Stimulated activated CD8-positive, alpha-beta memory T cell treated with anti-CD3 and anti-CD28 coated beads, Interleukin-12 subunit alpha, Interleukin-12 subunit beta, amount 100 ng/mL, for 24 hours (primary cell): Measurements from ENCODE around the gene PTPRG.

Source experiments
- DNase-seq: peaks from one replicate; pipeline ENCODE4 v3.0.0-alpha.2; 2020; ENCODE audit errors: extremely low read depth

The PTPRG gene

DNA sequence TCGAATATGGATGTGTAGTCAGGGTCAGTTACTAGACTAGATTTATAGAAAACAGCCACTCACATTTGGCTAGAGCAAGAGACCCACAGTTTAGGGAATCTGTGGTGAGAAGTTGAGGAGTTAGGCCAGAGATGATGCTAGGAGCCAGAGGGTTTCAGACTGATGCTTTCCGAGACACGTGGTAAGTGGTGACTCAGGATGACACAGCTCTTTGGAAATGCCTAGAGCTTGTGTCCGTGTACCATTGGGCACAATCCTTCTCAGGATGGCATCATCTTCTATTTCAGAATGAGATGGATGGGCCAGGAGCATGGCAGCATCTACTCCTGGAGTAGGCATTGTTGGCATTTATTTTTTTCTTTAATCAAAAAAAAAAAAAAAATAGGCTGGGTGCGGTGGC lies 28.5 kb downstream of the PTPRG start:
- no peak for DNase-seq

DNA sequence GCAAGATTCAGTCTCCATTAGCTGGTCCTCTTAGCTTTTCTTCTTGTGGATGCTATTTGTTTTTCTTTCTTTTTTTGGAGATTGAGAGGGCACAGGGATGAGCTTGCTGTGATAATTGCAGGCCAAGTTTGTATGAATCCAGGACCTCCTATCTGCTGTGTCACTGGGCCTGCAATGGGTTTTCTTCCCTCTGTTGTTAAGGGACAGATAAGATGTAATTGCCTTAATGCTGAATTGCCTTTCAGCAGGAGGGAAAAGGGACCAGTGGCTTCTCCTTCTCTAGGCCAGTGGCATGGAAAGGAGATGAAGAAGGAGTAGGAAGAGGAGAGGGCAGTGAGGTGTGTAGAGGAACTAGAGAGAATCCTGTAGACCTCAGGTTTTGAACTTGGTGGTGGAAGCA lies 29.9 kb downstream of the PTPRG start:
- no peak for DNase-seq

DNA sequence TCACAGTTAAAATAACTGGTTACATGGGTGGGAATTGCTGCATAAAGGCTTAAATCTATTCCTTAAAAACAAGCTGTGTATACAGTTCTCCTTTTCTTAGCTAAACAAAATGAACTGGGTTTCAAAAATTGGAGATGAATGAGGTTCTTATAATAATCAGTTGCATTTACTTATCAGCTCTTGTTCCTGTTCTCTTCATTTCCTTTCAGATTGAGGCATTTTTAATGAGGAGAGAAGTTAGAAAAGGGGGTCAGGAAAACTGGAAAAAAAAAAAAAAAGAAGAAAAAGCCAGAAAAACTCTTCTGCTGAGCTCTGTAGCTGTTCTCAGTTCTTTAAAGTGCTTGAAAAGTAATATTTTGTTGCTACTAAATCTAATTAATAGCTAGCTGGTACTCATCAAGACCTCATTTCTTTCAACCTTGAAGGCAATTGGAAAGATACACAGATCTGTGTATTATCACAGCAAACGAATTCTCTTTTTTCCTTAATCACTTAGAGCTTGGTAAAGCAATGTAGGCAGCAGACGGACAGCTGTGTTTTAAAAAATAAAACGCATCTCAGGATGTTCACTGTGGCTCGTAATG lies 32.2 kb downstream of the PTPRG start:
- DNase-seq = no peak

DNA sequence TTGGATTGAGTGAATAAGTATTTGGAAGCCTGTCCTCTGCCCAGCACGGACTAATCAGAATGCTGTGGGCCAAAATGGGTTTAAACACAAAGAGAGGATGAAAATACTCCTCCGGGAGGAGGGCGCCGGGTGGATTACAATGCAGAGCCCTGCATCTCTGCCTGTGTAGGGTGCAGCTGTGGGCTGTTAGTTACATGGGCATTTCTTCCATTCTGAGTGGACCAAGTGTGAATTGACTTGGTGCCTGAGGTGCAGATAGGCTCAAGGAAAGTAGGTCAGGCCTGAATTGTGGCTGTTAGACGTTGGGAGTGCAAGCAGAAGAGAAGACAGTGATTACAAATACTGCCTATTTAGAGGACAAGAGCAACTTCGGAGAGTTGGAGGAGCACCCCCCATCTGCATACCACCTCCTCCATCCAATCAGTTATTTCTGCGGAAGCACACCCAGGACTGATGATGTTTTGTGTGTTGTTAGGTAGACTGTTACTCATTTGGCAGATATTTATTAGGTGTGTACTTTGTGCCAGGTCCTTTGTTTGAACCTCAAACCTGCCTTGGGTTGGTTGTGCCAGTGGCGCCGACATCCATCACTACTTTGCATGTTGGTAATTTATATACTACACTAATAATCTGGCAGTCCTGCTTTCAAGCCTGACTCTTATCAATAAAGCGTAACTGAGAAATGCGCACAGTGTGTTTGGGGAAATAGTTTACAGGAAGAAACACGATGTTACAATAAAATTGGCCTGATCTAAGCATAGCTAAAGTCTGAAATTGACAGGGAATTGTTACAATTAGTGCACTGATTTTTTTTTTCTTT lies 33.0 kb downstream of the PTPRG start:
- no peak for DNase-seq

DNA sequence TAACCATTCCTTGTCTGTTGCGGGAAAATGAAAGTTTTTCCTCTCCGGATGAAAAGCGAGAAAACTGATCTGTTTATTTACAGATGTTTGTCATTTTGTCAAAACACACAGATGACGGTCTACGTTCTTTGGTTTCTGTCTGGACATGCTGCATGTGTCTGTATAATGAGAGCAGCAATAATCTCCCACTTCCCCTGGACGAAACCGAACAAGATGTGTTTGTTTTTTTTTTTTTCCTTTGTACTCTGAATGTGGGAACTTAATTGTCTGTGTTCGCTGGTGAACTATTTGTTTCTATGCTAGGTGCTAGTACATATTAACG lies 33.6 kb downstream of the PTPRG start:
- DNase-seq = no peak

DNA sequence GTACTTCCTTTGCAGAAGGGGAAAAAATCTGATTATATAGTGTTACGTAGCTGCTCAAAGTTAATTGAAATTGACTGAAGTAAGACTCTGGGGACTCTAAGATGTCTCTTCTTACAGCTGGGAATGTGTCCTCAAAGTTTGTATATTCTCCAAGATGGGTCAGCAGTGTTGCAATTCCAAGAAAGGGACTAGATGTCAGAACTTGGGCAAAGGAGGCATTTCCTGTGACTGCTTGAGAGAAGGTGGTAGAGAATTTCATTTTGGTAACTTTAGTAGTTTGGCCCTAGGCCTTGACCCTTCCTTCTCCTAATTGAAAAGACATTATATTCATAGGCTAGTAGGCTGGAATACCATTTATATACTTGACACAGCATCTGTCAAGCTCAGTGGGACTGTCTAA lies 33.9 kb downstream of the PTPRG start:
- no peak for DNase-seq

DNA sequence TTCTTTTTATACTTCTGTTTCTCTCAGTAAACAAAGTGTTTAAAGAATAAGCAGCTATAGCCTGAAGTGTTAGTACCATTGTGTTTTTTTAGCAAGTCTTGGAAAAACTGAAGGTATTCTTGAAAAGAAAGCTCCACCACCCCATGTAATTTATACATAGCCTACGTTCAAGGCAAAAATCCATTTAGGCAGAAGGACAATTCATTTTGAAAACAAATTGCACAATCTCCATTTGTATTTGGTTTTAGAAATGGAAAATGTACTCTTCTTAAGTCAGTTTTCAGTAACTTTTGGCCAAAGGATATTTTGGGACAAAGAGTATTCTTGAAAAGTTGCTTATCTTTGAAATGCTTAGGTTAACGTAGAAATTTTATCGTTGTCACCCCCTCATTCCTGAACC lies 34.5 kb downstream of the PTPRG start:
- no peak for DNase-seq

DNA sequence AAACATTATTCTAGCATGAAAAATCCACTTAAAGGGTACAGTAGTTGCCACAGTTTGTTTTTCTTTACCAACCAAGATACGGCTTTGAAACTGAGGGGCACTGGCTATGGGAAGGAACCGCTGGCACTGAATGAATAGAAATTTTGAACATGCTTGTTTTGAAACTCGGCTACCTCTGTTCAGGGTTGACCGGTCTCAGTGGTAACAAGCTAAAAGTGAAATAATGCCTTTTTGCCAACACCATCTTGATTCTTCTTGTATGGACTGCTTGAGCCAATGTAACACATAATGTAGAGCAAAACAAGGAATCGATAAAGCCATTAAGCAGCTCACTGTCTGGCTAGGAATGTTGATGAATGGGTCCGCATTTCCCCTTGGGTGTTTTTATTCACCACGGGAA lies 36.5 kb downstream of the PTPRG start:
- no peak for DNase-seq

DNA sequence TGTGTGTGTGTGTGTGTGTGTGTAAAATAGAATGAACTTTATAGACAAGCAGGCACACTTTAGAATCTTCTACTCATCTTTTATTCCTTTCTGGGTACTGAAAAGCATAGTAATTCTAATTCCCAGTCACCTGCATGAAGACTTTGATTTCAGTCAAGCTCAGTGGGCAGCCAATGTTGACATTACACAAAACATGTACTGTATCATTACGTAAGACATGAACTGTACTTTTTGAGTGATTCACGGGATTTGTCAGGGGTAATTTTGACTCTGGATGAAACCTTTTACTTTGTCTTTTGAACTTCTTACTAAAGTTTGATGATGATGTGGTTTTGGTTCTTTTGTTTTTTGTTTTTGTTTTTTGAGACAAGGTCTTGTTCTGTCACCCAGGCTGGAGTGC lies 38.8 kb downstream of the PTPRG start:
- no peak for DNase-seq

DNA sequence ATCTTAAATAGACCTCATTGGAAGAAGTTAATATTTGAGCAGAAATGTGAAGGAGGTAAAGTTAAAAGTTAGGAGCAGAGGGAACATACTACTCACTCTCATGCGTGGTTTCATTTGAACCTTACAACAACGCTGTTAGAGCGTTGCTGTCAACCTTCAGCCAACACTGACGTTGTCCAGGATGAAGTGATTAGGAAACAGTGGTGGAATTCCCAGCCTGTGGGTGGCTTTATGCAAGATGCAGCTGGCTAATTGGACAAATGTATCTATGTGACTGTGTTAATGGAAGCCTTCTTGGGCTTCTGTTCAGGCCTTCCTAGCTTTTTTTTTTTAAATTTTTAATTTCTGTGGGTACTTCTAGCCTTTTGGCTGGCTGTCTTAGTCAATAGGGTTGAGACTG lies 40.5 kb downstream of the PTPRG start:
- DNase-seq = no peak

DNA sequence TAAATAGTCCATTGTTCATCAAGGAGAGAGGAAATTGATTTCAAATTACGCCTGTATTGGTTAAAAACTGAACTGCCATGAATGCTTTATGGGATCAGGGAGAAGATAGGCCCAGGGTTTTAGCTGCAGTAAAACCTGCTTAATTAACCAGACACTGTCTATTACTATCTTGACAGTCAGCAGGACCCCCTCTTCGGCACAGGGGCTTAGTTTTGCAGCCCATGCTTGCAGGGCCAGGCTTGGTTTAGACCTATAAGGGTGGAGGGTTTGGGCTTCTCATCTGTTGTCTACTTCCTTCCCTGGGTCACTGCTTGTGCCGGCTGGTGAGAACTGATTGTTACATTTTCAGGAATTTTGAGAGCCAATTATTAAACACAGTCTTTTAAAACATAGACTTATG lies 41.1 kb downstream of the PTPRG start:
- DNase-seq = no peak

DNA sequence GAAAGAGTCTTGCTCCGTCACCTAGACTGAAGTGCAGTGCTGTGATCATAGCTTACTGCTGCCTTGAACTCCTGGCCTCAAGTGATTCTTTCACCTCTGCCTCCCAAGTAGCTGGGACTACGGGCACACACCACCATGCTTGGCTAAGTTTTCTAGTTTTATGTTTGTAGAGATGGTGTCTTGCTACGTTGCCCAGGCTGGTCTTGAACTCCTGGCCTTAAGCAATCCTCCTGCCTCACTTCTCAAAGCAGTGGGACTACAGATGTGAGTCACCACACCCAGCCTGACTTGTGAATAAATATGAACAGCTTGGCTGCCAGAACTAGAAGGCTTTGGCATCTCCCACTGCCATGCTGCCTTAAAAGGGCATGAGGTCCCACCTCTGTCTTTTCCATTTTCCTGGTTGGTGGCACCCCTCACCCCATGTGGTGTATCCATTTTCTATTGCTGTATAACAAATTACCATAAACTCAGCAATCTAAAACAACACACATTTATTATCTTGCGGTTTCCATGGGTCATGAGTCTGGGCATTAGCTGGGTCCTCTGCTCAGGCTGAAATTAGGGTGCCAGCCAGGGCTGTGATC lies 44.3 kb downstream of the PTPRG start:
- no peak for DNase-seq

DNA sequence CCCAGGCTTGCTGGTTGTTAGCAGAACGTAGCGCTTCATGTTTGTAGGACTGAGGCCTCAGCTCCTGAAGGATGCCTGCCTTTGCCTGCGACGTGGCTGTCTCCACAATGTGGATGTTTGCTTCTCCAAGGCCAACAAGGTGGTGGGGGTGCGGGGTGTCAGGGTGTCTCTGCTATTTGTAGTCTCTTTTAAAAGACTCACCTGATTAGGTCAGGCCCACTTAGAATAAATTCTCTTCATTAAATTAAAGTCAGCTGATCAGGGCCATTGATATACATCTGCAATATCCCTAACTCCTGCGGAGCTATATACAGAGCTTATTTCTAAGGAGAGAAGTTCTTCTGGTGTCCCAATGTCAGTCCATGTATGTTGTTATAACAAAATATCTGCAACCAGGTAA lies 44.8 kb downstream of the PTPRG start:
- no peak for DNase-seq

DNA sequence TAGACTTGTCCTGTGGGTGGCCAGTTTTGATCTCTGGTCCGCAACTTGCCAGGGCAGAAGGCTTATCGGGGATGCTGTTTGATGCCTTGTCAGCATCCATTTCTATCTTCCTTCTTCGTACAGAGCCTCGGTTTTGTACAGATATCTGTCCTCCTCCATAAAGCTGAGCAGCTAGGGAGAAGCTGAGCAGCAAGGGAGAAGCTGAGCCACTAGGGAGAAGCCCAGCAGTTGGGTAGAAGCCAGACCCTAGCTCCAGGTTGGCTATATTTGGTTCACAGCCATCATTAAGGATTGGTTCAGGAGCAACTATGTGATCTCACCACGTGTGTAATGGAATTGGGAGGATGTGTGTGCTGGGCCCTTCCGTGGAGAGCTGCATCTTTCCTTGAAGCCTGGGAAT lies 46.7 kb downstream of the PTPRG start:
- no peak for DNase-seq

DNA sequence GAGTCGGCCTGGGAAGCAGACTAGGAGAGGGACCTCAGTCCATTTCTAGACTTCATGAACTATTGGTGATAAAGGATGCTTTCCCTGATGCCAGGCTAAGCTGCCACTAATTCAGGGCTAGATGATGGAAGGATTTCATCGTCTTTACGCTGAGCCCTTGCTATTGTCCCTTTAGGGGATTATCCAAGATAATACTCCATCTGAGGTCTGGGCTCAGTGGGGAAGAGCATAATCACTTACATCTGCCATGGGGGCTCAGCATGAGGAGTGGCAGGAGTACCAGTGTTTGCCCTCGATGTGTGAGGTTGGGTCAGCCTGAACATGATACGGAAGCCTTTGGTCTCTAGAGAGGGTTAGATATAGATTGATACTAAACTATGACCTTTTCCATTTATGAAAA lies 47.3 kb downstream of the PTPRG start:
- no peak for DNase-seq

DNA sequence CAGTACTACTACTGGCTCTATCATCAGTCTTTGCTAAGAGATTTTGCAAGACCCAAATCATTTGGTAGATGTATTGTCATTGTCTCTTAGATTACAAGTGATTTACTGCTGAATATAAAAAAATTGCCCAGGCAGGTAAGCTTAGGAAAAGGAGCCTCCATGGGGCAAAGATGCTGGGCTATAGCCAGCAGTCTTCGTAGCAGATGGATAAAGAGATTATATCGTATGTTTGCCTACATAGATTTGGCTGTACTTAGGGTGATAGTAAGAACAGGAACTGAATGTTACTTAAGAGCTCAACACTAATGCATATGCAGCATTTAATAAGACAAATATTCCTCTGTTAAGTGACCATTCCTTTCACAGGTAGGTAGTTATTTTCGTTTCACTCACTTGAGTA lies 48.9 kb downstream of the PTPRG start:
- no peak for DNase-seq

DNA sequence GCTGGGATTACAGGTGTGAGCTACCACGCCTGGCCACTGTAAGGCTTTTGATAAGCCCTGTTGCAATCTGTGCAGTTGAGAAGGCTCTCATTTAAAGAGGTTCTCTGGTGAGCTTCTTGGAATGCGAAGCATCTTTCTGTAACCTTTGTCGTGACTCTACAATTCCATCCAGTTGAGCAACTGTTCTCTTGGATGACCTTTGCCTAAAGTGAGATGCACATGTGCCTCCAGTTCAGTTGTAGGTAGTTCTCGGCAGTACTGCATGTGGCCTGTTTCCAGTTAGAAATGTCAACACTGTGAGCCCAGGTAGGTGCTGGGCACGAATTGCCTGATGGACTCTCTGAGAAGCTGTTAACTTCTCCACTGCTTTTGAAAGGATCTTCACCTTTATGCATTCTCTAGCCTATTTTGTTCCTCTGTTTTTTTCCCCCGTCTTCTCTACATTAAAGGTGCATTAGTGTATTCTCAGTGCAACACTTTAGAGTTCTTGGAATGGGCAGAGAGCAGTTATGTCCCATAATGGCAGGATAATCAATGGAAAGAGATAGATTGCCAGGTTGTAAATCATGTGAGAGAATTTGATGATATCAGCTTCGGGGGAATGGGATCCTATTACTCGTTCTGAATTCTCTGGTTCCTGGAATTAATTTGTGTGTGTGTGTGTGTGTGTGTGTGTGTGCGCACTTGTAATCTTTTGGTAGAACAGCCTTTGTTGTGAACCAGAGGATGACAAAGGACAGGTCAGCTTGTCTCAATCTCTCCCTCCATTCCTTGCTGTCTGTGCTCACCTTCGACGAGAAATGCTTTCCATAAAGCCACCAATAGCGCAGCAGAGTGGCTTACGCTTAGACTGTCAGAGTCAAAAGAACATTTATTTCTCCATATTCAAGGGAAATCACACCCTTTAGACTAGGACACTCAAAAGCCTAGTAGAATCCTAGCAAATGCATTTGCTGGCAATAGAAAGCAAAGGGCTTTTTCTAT lies 51.1 kb downstream of the PTPRG start:
- DNase-seq = no peak

DNA sequence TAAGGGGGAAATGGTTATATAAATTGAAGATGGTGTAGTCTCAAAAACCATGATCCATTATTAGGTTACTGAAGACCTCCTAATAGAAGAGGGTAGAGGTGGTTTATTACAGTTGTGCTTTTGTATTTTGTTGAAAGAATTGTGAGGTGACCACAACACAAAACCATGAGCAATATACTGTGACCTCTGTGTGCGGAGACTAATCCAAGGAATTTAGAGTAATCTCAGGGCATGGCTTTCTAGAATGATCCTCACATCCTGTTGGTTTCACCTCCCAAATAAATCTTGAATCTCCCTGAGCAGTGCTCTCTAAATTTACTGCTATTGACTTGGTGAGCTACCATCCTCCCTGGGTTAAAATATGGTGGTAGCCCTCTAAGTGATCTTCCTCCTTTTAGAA lies 52.3 kb downstream of the PTPRG start:
- no peak for DNase-seq

DNA sequence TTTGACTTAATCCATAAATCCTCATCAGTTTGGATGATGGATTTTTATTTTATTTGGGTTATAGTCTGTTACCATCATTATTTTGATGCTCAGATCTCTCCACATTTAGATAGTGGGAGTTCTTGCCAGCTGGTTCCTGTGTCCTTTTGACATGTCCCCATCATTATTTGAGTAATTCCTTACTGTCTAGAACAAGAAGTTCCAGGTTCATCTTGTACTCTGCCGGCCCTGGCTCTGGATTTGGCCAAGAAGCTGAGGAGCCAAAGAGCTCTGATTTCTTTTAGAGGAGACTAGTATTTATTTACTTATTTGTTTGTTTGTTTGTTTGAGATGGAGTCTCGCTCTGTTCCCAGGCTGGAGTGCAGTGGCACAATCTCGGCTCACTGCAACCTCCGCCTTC lies 54.3 kb downstream of the PTPRG start:
- no peak for DNase-seq

DNA sequence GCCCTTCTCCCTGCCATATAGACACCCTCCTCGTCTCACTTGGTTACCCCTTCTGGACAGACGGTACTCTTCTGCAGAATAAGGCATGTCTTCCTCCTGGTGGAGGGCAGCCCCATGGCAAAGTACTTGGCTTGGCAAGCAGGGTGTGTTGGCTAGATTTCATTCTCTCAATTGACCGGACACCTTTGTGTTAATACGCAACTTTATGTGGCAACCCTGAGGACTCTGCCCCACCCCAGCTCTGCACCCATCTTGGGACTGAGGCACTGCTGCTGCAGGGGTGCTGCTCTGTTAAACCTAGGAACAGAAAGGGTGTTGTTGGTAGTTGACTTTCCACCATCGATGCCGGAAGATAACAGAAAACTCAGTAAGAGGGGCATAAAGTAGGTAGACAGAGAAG lies 55.2 kb downstream of the PTPRG start:
- no peak for DNase-seq

DNA sequence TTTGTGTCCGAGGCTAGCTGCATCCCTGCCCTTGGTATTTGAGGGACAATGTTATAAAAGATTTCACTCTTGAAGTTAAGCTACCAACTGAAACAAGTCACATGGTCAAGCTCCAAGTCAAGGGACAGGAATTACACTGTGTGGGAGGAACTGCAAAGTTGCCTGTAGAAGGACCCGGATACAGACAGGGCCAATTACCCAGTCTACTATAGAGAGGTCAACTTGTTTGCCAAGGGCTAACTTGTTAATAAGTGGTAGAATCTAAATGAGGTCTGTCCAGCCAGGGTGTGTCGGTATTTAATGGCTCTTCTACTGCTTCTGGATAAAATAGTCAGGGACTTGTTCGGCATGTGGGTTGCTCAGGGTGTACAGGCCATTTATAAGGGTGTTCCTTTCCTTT lies 55.7 kb downstream of the PTPRG start:
- no peak for DNase-seq

DNA sequence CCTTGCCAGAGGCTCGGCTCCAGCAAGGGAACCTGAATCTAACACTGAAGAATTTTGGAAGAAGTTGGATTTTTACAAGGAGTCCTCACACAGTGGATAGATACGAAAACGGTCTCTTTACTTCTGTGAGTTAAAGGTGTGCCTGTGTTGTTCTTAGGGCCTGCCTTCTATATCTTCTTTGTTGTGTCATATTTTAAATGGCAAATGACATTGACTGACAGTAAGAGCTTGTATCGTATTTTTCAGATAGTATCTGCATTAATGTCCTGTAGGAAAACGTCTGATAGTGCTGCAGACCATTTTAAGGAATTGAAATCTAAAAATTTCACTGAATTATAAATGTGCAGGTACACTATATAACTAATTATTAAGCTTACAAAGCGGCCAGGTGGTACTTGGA lies 56.3 kb downstream of the PTPRG start:
- no peak for DNase-seq
